GM12878 (cell line): ENCODE results near the gene HMGCL. TPM values are rescaled to one million over a fixed set of nuclear protein-coding genes. Genes with fewer than 3 reads are reported as not detected.
A peak's percentile ranks its signal among the peaks of the same experiment; 100 is the strongest.

Source experiments
- ATF7 ChIP-seq: fragments of 450-650 bp; IDR thresholded peaks from 2 replicates; pipeline ENCODE4 v1.6.1; 2016; ENCODE audit warnings: low read depth, mild to moderate bottlenecking
- BMI1 ChIP-seq: fragments of 450-650 bp; IDR thresholded peaks from 2 replicates; pipeline ENCODE4 v1.6.1; 2016; ENCODE audit warnings: mild to moderate bottlenecking, moderate library complexity, borderline replicate concordance
- CBFB ChIP-seq: IDR thresholded peaks from 2 replicates; pipeline ENCODE4 v1.6.1; 2016; ENCODE audit warnings: antibody characterized with exemption, low read depth
- CBX5 ChIP-seq: sonication (generic); IDR thresholded peaks from 2 replicates; pipeline ENCODE4 v1.6.1; 2016; ENCODE audit warnings: low read depth, moderate library complexity, mild to moderate bottlenecking, inconsistent platforms
- CEBPB ChIP-seq, 2 experiments: fragments of 150-350 bp in 1 of 2; IDR thresholded peaks; 2 replicates each; pipeline ENCODE4 v1.6.1; 2012 to 2014; ENCODE audit warnings: low read depth in 2 of 2, low read length in 2 of 2, borderline replicate concordance in 1 of 2, inconsistent platforms in 1 of 2
- CHD1 ChIP-seq: IDR thresholded peaks from 2 replicates; pipeline ENCODE4 v1.6.1; 2012; ENCODE audit warnings: low read depth, low read length, improper control_type of control experiment
- CHD4 ChIP-seq: fragments of 200-600 bp; sonication (generic); IDR thresholded peaks from 2 replicates; pipeline ENCODE4 v1.6.1; 2016; ENCODE audit warnings: mild to moderate bottlenecking
- ESRRA ChIP-seq: IDR thresholded peaks from 2 replicates; pipeline ENCODE4 v1.6.1; 2012; ENCODE audit warnings: mild to moderate bottlenecking, low read length, improper control_type of control experiment
- HCFC1 ChIP-seq: fragments of 150-350 bp; IDR thresholded peaks from 2 replicates; pipeline ENCODE4 v1.6.1; 2014; ENCODE audit warnings: low read length
- IKZF1 ChIP-seq: fragments of 450-650 bp; conservative IDR thresholded peaks from 2 replicates; pipeline ENCODE4 v1.6.1; 2017; ENCODE audit warnings: antibody characterized with exemption, mild to moderate bottlenecking
- MAX ChIP-seq: IDR thresholded peaks from 2 replicates; pipeline ENCODE4 v1.6.1; 2012; ENCODE audit warnings: low read depth, low read length, improper control_type of control experiment
- MLLT1 ChIP-seq: fragments of 450-650 bp; IDR thresholded peaks from 2 replicates; pipeline ENCODE4 v1.6.1; 2016; ENCODE audit warnings: mild to moderate bottlenecking
- MYC ChIP-seq: IDR thresholded peaks from 2 replicates; pipeline ENCODE4 v1.6.1; 2011; ENCODE audit warnings: mild to moderate bottlenecking, low read length, moderate library complexity, inconsistent platforms; ENCODE audit not compliant: insufficient read depth, insufficient replicate concordance, insufficient read length, severe bottlenecking
- NFYA ChIP-seq: IDR thresholded peaks from 2 replicates; pipeline ENCODE4 v1.6.1; 2011; ENCODE audit warnings: low read depth, mild to moderate bottlenecking, low read length, improper control_type of control experiment, borderline replicate concordance
- NR2F1 ChIP-seq: fragments of 450-650 bp; conservative IDR thresholded peaks from 2 replicates; pipeline ENCODE4 v1.6.1; 2017; ENCODE audit warnings: mild to moderate bottlenecking
- RAD21 ChIP-seq: IDR thresholded peaks from 2 replicates; pipeline ENCODE4 v1.6.1; 2011; ENCODE audit warnings: mild to moderate bottlenecking, low read depth, low read length, moderate library complexity; ENCODE audit not compliant: insufficient read depth
- RBBP5 ChIP-seq: fragments of 200-600 bp; sonication (generic); conservative IDR thresholded peaks from 2 replicates; pipeline ENCODE4 v1.6.1; 2016
- SMARCA5 ChIP-seq: fragments of 450-650 bp; IDR thresholded peaks from 2 replicates; pipeline ENCODE4 v1.6.1; 2017; ENCODE audit warnings: mild to moderate bottlenecking
- SUPT20H ChIP-seq: IDR thresholded peaks from 2 replicates; pipeline ENCODE4 v1.6.1; 2011; ENCODE audit warnings: low read depth, mild to moderate bottlenecking, low read length, moderate library complexity, borderline replicate concordance; ENCODE audit not compliant: control insufficient read depth
- TCF12 ChIP-seq: IDR thresholded peaks from 2 replicates; pipeline ENCODE4 v1.6.1; 2011; ENCODE audit warnings: low read depth, mild to moderate bottlenecking, low read length
- ZBTB11 ChIP-seq: fragments of 450-650 bp; formaldehyde crosslinking; IDR thresholded peaks from 2 replicates; pipeline ENCODE4 v1.5.0; 2022; ENCODE audit warnings: mild to moderate bottlenecking, missing genetic modification characterization
- ZBTB4 ChIP-seq: fragments of 450-650 bp; formaldehyde crosslinking; IDR thresholded peaks from 2 replicates; pipeline ENCODE4 v1.4.0; 2022; ENCODE audit warnings: mild to moderate bottlenecking, moderate library complexity
- ZNF207 ChIP-seq: fragments of 450-650 bp; IDR thresholded peaks from 2 replicates; pipeline ENCODE4 v1.6.1; 2014; ENCODE audit warnings: antibody characterized with exemption, mild to moderate bottlenecking, borderline replicate concordance
- ZNF274 ChIP-seq: IDR thresholded peaks from one replicate; pipeline ENCODE4 v1.8.0; 2011; ENCODE audit not compliant: insufficient read length, insufficient read depth
- polyA plus RNA-seq, 11 experiments: library from polyadenylated mRNA; depleted of rRNA in 4 of 11; unstranded in 6 of 11; stranded (reverse) in 5 of 11; fragments of >200 nt; fragmentation: Nextera tagmentation in 4 of 11; fragmentation: Illumina TruSeq in 1 of 11; extraction: Ambion mirVana in 4 of 11; extraction: Trizol in 1 of 11; gene quantifications; 1 replicate in 1 of 11; 2 replicates in 10 of 11; pipeline versions ENCODE4 v1.2.1 to v1.2.3, GENCODE V29; 2011 to 2016; ENCODE audit warnings: inconsistent platforms in 2 of 11, missing spikeins in 2 of 11, low read depth in 1 of 11
- total RNA-seq, 4 experiments: library from RNA; depleted of rRNA in 3 of 4; stranded (reverse); fragments of >200 nt in 3 of 4; fragmentation: Illumina TruSeq in 1 of 4; extraction: Trizol in 1 of 4; gene quantifications; 2 replicates each; pipeline versions ENCODE4 v1.2.1 to v1.2.3, GENCODE V29; 2013 to 2021

Gene HMGCL
- total and polyA plus RNA-seq, 10 of the 15 experiments (the other 5 are each of a cell fraction or from before 2014, with no cell fraction given), result 29.4 to 127 (median 36.4) TPM

- TF ChIP-seq MYC, result no peak
- TF ChIP-seq ZNF207, result 0 out of 2 replicates have a peak, but pooled peaks have one; percentile 27
- 0 out of 2 replicates have a peak, but pooled peaks have one; percentile 53 for TF ChIP-seq CBX5
- TF ChIP-seq NFYA, result no peak
- no peak for TF ChIP-seq CHD1
- no peak for TF ChIP-seq SUPT20H
- TF ChIP-seq RAD21, result peak; percentile 68
- TF ChIP-seq IKZF1, result peak; percentile 69
- TF ChIP-seq ATF7, result no peak
- no peak for TF ChIP-seq ZNF274
- no peak for TF ChIP-seq CHD4
- TF ChIP-seq MLLT1, result no peak; the same call in 1 of the 2 replicates
- no peak for TF ChIP-seq RBBP5
- TF ChIP-seq BMI1, result no peak
- TF ChIP-seq HCFC1, result no peak
- no peak for TF ChIP-seq ESRRA
- no peak for TF ChIP-seq ZBTB11 (CRISPR knock-in tag)
- no peak for TF ChIP-seq ZBTB4 (CRISPR knock-in tag)
- no peak for TF ChIP-seq SMARCA5
- TF ChIP-seq TCF12, result 0 out of 2 replicates have a peak, but pooled peaks have one; percentile 3
- TF ChIP-seq CEBPB (IDR thresholded peaks at IDR 0.05; ENCODE audit: borderline replicate concordance in 1 of 2, low read depth in 2 of 2, low read length in 2 of 2), result no peak
- TF ChIP-seq NR2F1, result 0 out of 2 replicates have a peak, but pooled peaks have one; percentile 38
- peak; percentile 24; the same call in 1 of the 2 replicates for TF ChIP-seq MAX
- TF ChIP-seq CBFB, result no peak
These were observed 42.8 kb upstream of the HMGCL start, which contains the start of gene FUCA1 (continued) for GRCh38 chr1:23867895-23868556.
